Neuronal stem cell (in vitro differentiated cells): Measurements from ENCODE around the gene L1CAM.

Source experiments
- DNase-seq: peaks from one replicate; pipeline ENCODE4 v3.0.0-alpha.2; 2013; ENCODE audit warnings: low spot score
- H2AFZ ChIP-seq: one replicate; pipeline ENCODE4 v1.6.1; 2013; ENCODE audit warnings: mild to moderate bottlenecking, low read length, inconsistent platforms
- H2AK5ac ChIP-seq: 2 replicates; pipeline ENCODE4 v1.6.1; 2013; ENCODE audit warnings: low read depth, mild to moderate bottlenecking, inconsistent platforms, low read length, moderate library complexity, mixed read lengths
- H2BK120ac ChIP-seq: 2 replicates; pipeline ENCODE4 v1.6.1; 2013; ENCODE audit warnings: low read depth, mild to moderate bottlenecking, inconsistent platforms, low read length, moderate library complexity, mixed read lengths
- H2BK12ac ChIP-seq: one replicate; pipeline ENCODE4 v1.6.1; 2013; ENCODE audit warnings: low read length, inconsistent platforms
- H2BK15ac ChIP-seq: 2 replicates; pipeline ENCODE4 v1.6.1; 2013; ENCODE audit warnings: mild to moderate bottlenecking, low read length, inconsistent platforms, mixed read lengths
- H2BK5ac ChIP-seq: one replicate; pipeline ENCODE4 v1.6.1; 2013; ENCODE audit warnings: inconsistent platforms, mild to moderate bottlenecking, low read length, moderate library complexity
- H3K14ac ChIP-seq: one replicate; pipeline ENCODE4 v1.6.1; 2013; ENCODE audit warnings: low read length, inconsistent platforms
- H3K18ac ChIP-seq: 2 replicates; pipeline ENCODE4 v1.6.1; 2013; ENCODE audit warnings: low read length, inconsistent platforms
- H3K23ac ChIP-seq: 2 replicates; pipeline ENCODE4 v1.6.1; 2013; ENCODE audit warnings: low read depth, mild to moderate bottlenecking, mixed read lengths, low read length, inconsistent platforms; ENCODE audit not compliant: poor library complexity
- H3K27ac ChIP-seq: replicated peaks from 3 replicates; pipeline ENCODE4 v1.5.1; 2013; ENCODE audit warnings: low read length, inconsistent platforms
- H3K27me3 ChIP-seq, 3 experiments: 2 replicates each; pipeline ENCODE4 v1.6.1; 2013; ENCODE audit warnings: low read length in 3 of 3, mild to moderate bottlenecking in 2 of 3, inconsistent platforms in 1 of 3, low read depth in 1 of 3, mixed read lengths in 1 of 3, moderate library complexity in 1 of 3; ENCODE audit not compliant: control insufficient read depth in 3 of 3, insufficient read depth in 3 of 3
- H3K36me3 ChIP-seq, 2 donors: replicated peaks in 1 of 2; 2 replicates each; pipeline ENCODE4 v1.6.1; 2013; ENCODE audit warnings: low read length in 2 of 2; ENCODE audit not compliant: control insufficient read depth in 2 of 2, insufficient read depth in 2 of 2
- H3K4ac ChIP-seq: 2 replicates; pipeline ENCODE4 v1.6.1; 2013; ENCODE audit warnings: inconsistent platforms, mild to moderate bottlenecking, low read length, moderate library complexity
- H3K4me1 ChIP-seq, 2 donors: 1 replicate in 1 of 2; 2 replicates in 1 of 2; pipeline ENCODE4 v1.6.1; 2013; ENCODE audit warnings: low read length in 2 of 2, low read depth in 1 of 2; ENCODE audit not compliant: control insufficient read depth in 2 of 2, insufficient read depth in 1 of 2
- H3K4me2 ChIP-seq: one replicate; pipeline ENCODE4 v1.6.1; 2013; ENCODE audit warnings: mild to moderate bottlenecking, low read length, inconsistent platforms; ENCODE audit not compliant: insufficient read depth, poor library complexity, severe bottlenecking
- H3K4me3 ChIP-seq, 2 donors: 2 replicates each; pipeline ENCODE4 v1.5.1; 2013; ENCODE audit warnings: low read length in 2 of 2, mild to moderate bottlenecking in 2 of 2, inconsistent platforms in 1 of 2, moderate library complexity in 1 of 2
- H3K79me1 ChIP-seq: one replicate; pipeline ENCODE4 v1.6.1; 2013; ENCODE audit warnings: low read depth, mild to moderate bottlenecking, inconsistent platforms, low read length, moderate library complexity
- H3K9ac ChIP-seq: one replicate; pipeline ENCODE4 v1.6.1; 2013; ENCODE audit warnings: mild to moderate bottlenecking, low read depth, low read length, inconsistent platforms; ENCODE audit not compliant: poor library complexity
- H3K9me3 ChIP-seq, 2 donors: replicated peaks in 1 of 2; 2 replicates each; pipeline versions ENCODE3 to v1.6.1; 2013; ENCODE audit warnings: low read length in 2 of 2, mild to moderate bottlenecking in 2 of 2, inconsistent platforms in 1 of 2, low read depth in 1 of 2, mixed read lengths in 1 of 2, moderate library complexity in 1 of 2; ENCODE audit not compliant: control insufficient read depth in 2 of 2, insufficient read depth in 1 of 2
- H4K8ac ChIP-seq: one replicate; pipeline ENCODE4 v1.6.1; 2013; ENCODE audit warnings: low read depth, mild to moderate bottlenecking, inconsistent platforms, low read length, moderate library complexity
- H4K91ac ChIP-seq: one replicate; pipeline ENCODE4 v1.6.1; 2013; ENCODE audit warnings: low read length, low read depth, mild to moderate bottlenecking, inconsistent platforms; ENCODE audit not compliant: poor library complexity
- WGBS, 2 donors: extraction: QIAGEN DNeasy Blood & Tissue Kit; methylation state at CpG; one replicate each; pipeline ENCODE4 v1.1.7; 2013; ENCODE audit warnings: missing lambda C conversion rate in 2 of 2, mixed read lengths in 1 of 2; ENCODE audit not compliant: insufficient read length in 2 of 2, insufficient replicate concordance in 1 of 2; ENCODE audit errors: extremely low coverage in 2 of 2; 5-methylcytosine and 5-hydroxymethylcytosine counted together

L1CAM gene

GRCh38 chrX:153827903-153828302 is 58.1 kb downstream of the L1CAM start:
- Histone ChIP-seq H3K14ac (no peak overlapping the region), H2BK12ac (no peak overlapping the region), H4K8ac (no peak overlapping the region), H4K91ac (no peak overlapping the region), H2BK15ac (no peak overlapping the region), H3K27me3 (peaks cover 0 to 20% (median 17%) of the 10 kb centered on the region in 3 experiments), H3K23ac (no peak overlapping the region), H2BK120ac (no peak overlapping the region), H2BK5ac (no peak overlapping the region), H3K9me3 (no peaks in the 10 kb centered on the region), H3K4me2 (no peak overlapping the region), H3K4me1 (peaks cover 5 to 6% of the 10 kb centered on the region in 2 donors), H3K27ac (no peak overlapping the region), H2AK5ac (no peak overlapping the region), H3K4ac (no peak overlapping the region), H3K9ac (no peak overlapping the region), H3K79me1 (no peaks in the 10 kb centered on the region), H3K36me3 (peaks cover 0 to 15% of the 10 kb centered on the region in 2 donors), H3K4me3 (no peak overlapping the region), H3K18ac (no peak overlapping the region), H2AFZ (no peak overlapping the region)
- no peak for DNase-seq
- WGBS, 2 donors, result no CpG with 5 or more reads among the region's 9 CpGs

DNA sequence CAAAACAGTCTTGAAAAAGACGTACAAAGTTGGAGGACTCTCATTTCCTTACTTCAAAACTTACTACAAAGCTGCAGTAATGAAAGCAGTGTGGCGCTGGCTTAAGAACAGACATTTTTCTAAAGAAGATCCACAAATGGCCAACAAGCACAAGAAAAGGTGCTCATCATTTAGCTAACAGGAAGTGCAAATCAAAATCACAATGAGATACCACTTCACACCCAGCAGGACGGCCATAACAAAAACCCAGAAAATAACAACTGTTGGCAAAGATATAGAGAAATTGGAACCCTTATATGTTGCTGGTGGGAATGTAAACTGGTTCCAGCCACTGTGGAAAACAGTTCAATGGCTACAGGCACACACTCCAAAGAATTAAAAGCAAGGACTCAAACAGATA is 59.0 kb downstream of the L1CAM start:
- H3K4me1 ChIP-seq, result peaks cover 5 to 6% of the 10 kb centered on the region in 2 donors
- peaks cover 0 to 15% of the 10 kb centered on the region in 2 donors for H3K36me3 ChIP-seq
- no peak overlapping the region for H3K14ac ChIP-seq
- H3K4me3 ChIP-seq, result no peak overlapping the region
- H2AK5ac ChIP-seq, result no peak overlapping the region
- H3K79me1 ChIP-seq, result no peaks in the 10 kb centered on the region
- H3K4me2 ChIP-seq, result no peak overlapping the region
- peaks cover 0 to 17% (median 16%) of the 10 kb centered on the region in 3 experiments for H3K27me3 ChIP-seq
- H3K23ac ChIP-seq, result no peak overlapping the region
- no peak overlapping the region for H3K18ac ChIP-seq
- no peak overlapping the region for H3K27ac ChIP-seq
- no peaks in the 10 kb centered on the region for H3K9me3 ChIP-seq
- no peak overlapping the region for H2BK12ac ChIP-seq
- H4K91ac ChIP-seq, result no peak overlapping the region
- H2AFZ ChIP-seq, result no peak overlapping the region
- no peak overlapping the region for H3K9ac ChIP-seq
- no peak overlapping the region for H3K4ac ChIP-seq
- H2BK15ac ChIP-seq, result no peak overlapping the region
- WGBS, 2 donors, result no CpG with 5 or more reads among the region's 3 CpGs
- no peak overlapping the region for H4K8ac ChIP-seq
- DNase-seq, result no peak
- no peak overlapping the region for H2BK5ac ChIP-seq
- no peak overlapping the region for H2BK120ac ChIP-seq

DNA sequence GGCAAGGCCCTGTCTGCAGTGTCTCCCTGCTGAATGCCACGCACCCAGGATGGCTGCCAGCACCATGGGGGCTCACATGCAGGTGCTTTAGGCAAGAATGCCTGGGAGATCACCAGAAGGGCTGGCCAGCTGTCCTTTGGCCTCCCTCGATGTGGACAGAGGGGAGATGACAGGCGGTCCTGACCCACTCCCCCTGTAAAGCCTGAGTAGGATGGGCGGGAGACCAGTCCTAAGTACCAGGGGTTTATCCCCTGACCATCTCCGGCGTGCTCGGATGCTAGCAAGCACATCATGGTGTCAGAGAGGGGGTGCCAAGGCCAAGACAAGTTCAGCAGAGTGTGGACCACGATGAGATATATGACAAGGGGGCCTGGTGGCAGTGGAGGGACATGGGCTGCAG is 60.9 kb downstream of the L1CAM start:
- Histone ChIP-seq H3K79me1 (no peaks in the 10 kb centered on the region), H3K23ac (no peak overlapping the region), H3K27me3 (peaks cover 0 to 16% (median 14%) of the 10 kb centered on the region in 3 experiments), H3K4me2 (no peak overlapping the region), H3K18ac (no peak overlapping the region), H3K4me3 (no peak overlapping the region), H3K27ac (no peak overlapping the region), H3K36me3 (peaks cover 0 to 15% of the 10 kb centered on the region in 2 donors), H2BK12ac (no peak overlapping the region), H2BK15ac (no peak overlapping the region), H2BK5ac (no peak overlapping the region), H3K14ac (no peak overlapping the region), H3K9ac (no peak overlapping the region), H4K91ac (no peak overlapping the region), H4K8ac (no peak overlapping the region), H3K4ac (no peak overlapping the region), H3K9me3 (no peaks in the 10 kb centered on the region), H2BK120ac (no peak overlapping the region), H3K4me1 (peaks cover 0 to 5% of the 10 kb centered on the region in 2 donors), H2AFZ (no peak overlapping the region), H2AK5ac (no peak overlapping the region)
- no CpG with 5 or more reads among the region's 8 CpGs for WGBS, 2 donors
- DNase-seq, result no peak

GRCh38 chrX:153824348-153824747 is 61.6 kb downstream of the L1CAM start:
- no peak overlapping the region for H3K18ac ChIP-seq
- H3K9ac ChIP-seq, result no peak overlapping the region
- no peak overlapping the region for H2BK120ac ChIP-seq
- no peak overlapping the region for H3K27ac ChIP-seq
- no peak overlapping the region for H3K4me3 ChIP-seq
- H2AK5ac ChIP-seq, result no peak overlapping the region
- H3K23ac ChIP-seq, result no peak overlapping the region
- peaks cover 0 to 15% of the 10 kb centered on the region in 2 donors for H3K36me3 ChIP-seq
- no peak overlapping the region for H3K4ac ChIP-seq
- WGBS, 2 donors, result no CpG with 5 or more reads among the region's 10 CpGs
- no peak for DNase-seq
- peaks cover 0 to 19% (median 10%) of the 10 kb centered on the region in 3 experiments for H3K27me3 ChIP-seq
- no peaks in the 10 kb centered on the region for H3K9me3 ChIP-seq
- no peak overlapping the region for H2BK15ac ChIP-seq
- no peak overlapping the region for H2BK12ac ChIP-seq
- H3K4me2 ChIP-seq, result no peak overlapping the region
- H4K91ac ChIP-seq, result no peak overlapping the region
- no peaks in the 10 kb centered on the region for H3K79me1 ChIP-seq
- H4K8ac ChIP-seq, result no peak overlapping the region
- H2BK5ac ChIP-seq, result no peak overlapping the region
- H2AFZ ChIP-seq, result no peak overlapping the region
- peaks cover 0 to 10% of the 10 kb centered on the region in 2 donors for H3K4me1 ChIP-seq
- no peak overlapping the region for H3K14ac ChIP-seq
